Measurements from ENCODE around the gene STIM1. TPM values are rescaled to one million over a fixed set of nuclear protein-coding genes. Genes with fewer than 3 reads are reported as not detected.
"Not testable (repeated sequence)": the region's sequence is repeated elsewhere in the genome, so short reads cannot be mapped to it uniquely, and the experiment has no call there.

Gene STIM1
- total RNA-seq, 2 donors from 2014 or later, result 115 to 125 TPM

DNA sequence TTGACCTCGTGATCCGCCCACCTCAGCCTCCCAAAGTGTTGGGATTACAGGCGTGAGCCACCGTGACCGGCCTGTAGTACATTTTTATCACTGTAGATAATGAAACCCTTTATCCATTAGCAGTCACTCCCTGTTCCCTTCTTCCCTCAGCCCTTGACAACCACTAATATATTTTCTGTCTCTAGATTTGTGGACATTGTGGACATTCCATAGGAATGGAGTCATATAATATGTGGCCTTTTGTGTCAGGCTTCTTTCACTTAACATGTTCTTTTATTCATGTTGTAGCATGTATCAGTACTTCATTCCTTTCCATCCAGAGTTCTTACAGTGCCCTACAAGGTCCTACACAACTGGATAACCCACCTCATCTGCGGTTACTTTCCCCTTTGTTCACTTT is 269.7 kb downstream of the STIM1 start:
- DNase-seq, result no peak
- Mint-ChIP-seq H3K4me1 (peaks cover 5% of the 10 kb centered on the region), H3K27me3 (no peaks in the 10 kb centered on the region), H3K4me3 (no peak overlapping the region), H3K27ac (no peak overlapping the region), H3K36me3 (ENCODE audit: low read depth) (peaks cover 25% of the 10 kb centered on the region)
- ATAC-seq, result no peak
- no peaks in the 10 kb centered on the region for H3K9me3 ChIP-seq (ENCODE audit: control insufficient read depth, low read length, poor library complexity, severe bottlenecking)

DNA sequence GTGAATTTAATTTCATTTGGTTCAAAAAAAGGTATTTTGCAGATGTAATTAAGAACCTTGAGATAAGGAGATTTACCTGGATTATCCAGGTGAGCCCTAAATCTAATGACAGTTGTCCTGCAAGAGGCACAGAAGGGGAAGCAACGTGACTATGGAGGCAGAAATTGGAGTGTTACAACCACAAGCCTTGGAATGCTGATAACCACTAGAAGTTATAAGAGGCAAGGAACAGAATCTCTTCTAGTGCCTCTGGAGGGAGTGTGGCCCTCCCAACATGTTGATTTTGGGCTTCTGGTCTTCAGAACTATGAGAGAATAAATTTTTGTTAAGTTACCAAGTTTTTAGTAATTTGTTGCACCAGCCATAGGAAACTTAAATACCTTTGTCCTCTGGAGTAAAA is 271.9 kb downstream of the STIM1 start:
- DNase-seq (no peak), ATAC-seq (no peak)
- no peak overlapping the region for H3K4me3 Mint-ChIP-seq
- H3K27ac Mint-ChIP-seq, result peak overlapping the region; percentile 16
- H3K27me3 Mint-ChIP-seq, result no peaks in the 10 kb centered on the region
- H3K36me3 Mint-ChIP-seq (ENCODE audit: low read depth), result peaks cover 20% of the 10 kb centered on the region
- H3K4me1 Mint-ChIP-seq, result peaks cover 5% of the 10 kb centered on the region
- no peaks in the 10 kb centered on the region for H3K9me3 ChIP-seq (ENCODE audit: control insufficient read depth, low read length, poor library complexity, severe bottlenecking)

DNA sequence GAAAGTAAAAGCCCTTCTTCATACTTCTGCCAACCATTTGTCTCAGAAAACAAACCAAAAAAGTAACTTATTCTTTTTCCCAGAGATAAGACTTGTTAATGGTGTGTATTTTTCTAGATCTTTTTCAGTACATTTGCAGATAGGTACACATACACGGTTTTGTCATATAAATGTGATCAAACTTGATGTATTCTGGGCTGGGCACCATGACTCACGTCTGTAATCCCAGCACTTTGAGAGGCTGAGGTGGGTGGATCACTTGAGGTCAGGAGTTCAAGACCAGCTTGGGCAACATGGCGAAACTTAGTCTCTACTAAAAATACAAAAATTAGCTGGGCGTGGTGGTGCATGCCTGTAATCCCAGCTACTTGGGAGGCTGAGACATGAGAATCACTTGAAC is 274.8 kb downstream of the STIM1 start:
- H3K4me1 Mint-ChIP-seq, H3K27ac Mint-ChIP-seq: not testable (repeated sequence)

DNA sequence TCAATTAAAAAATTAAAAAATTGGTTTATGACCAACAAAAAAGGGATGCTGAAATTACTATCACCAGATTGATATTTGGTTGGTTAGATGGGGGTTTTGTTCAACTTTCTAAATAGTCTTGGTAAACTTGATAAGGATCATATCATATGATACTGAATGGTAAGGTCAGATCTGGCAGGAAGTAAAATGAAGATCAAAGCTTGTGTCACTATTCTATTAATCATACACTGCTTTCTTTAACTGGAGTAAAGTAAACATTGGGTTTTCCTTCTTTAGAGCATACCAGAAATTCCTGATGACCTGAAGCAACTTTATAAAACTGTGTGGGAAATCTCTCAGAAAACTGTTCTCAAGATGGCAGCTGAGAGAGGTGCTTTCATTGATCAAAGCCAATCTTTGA is 279.3 kb downstream of the STIM1 start:
- Mint-ChIP-seq H3K27me3 (no peaks in the 10 kb centered on the region), H3K27ac (no peak overlapping the region), H3K4me1 (no peaks in the 10 kb centered on the region), H3K36me3 (ENCODE audit: low read depth) (peaks cover 9% of the 10 kb centered on the region), H3K4me3 (no peak overlapping the region)
- ATAC-seq (no peak), DNase-seq (no peak)
- no peaks in the 10 kb centered on the region for H3K9me3 ChIP-seq (ENCODE audit: control insufficient read depth, low read length, poor library complexity, severe bottlenecking)

More for the DNA sequence above, 274.8 kb downstream of the STIM1 start:
- not testable (repeated sequence) for DNase-seq; H3K4me3 Mint-ChIP-seq; H3K27me3 Mint-ChIP-seq; ATAC-seq; H3K9me3 ChIP-seq (ENCODE audit: control insufficient read depth, low read length, poor library complexity, severe bottlenecking); H3K36me3 Mint-ChIP-seq (ENCODE audit: low read depth)

DNA sequence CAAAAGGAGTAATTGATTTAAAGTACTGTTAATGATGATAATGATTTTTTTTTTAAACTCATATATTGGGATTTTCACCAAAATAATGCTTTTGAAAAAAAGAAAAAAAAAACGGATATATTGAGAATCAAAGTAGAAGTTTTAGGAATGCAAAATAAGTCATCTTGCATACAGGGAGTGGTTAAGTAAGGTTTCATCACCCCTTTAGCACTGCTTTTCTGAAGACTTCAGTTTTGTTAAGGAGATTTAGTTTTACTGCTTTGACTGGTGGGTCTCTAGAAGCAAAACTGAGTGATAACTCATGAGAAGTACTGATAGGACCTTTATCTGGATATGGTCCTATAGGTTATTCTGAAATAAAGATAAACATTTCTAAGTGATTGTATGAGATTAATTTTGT is 283.0 kb downstream of the STIM1 start:
- H3K9me3 ChIP-seq (ENCODE audit: control insufficient read depth, low read length, poor library complexity, severe bottlenecking), result peaks cover 4% of the 10 kb centered on the region
- DNase-seq (no peak), ATAC-seq (no peak)
- no peaks in the 10 kb centered on the region for H3K4me1 Mint-ChIP-seq
- H3K4me3 Mint-ChIP-seq, result no peak overlapping the region
- no peak overlapping the region for H3K27ac Mint-ChIP-seq
- H3K27me3 Mint-ChIP-seq, result no peaks in the 10 kb centered on the region
- H3K36me3 Mint-ChIP-seq (ENCODE audit: low read depth), result peaks cover 12% of the 10 kb centered on the region

DNA sequence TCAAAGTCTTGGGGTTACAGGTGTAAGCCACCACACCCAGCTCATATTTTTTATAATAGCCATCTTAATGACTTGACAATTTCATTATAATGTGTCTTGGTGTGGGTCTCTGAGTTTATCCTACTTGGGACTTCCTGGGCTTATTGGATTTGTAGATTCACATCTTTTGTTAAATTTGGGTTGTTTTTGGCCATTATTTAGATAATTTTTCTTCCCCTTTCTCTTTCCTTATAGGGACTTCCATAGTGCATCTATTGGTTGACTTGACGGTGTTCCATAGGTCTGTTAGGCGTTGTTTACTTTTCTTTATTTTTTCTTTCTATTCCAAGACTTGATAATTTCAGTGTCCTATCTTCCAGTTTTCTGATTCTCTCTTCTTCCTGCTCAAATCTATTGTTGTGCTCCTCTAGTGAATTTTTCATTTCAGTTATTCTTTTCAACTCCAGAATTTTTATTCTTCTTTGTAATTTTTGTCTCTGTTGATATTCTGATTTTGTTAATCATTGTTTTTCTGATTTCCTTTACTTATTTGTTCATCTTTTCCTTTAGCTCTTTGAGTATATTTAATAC is 284.7 kb downstream of the STIM1 start:
- ATAC-seq (no peak), DNase-seq (no peak)
- H3K4me1 Mint-ChIP-seq, result no peaks in the 10 kb centered on the region
- H3K9me3 ChIP-seq (ENCODE audit: control insufficient read depth, low read length, poor library complexity, severe bottlenecking), result peaks cover 4% of the 10 kb centered on the region
- H3K27me3 Mint-ChIP-seq, result no peaks in the 10 kb centered on the region
- H3K27ac Mint-ChIP-seq, result no peak overlapping the region
- no peak overlapping the region for H3K4me3 Mint-ChIP-seq
- H3K36me3 Mint-ChIP-seq (ENCODE audit: low read depth), result peaks cover 12% of the 10 kb centered on the region

Other genes with a start within 250 kb of the STIM1 start
- gene ART5, start 213.7 kb upstream of the STIM1 start, total RNA-seq, result not detected
- not detected for gene ART1, start 210.5 kb upstream of the STIM1 start, total RNA-seq
- 1 to 10 TPM in 1 of 2 donors, under 1 TPM in 1; 0.82 to 1.2 TPM for gene CHRNA10, start 184.3 kb upstream of the STIM1 start, total RNA-seq
- gene NUP98, start 58.1 kb upstream of the STIM1 start, total RNA-seq, result 100 to 1,000 TPM; 120 to 128 TPM
- 10 to 100 TPM; 17.8 to 19.3 TPM for gene PGAP2, start 47.1 kb upstream of the STIM1 start, total RNA-seq
- 100 to 1,000 TPM; 114 to 123 TPM for gene RHOG, start 14.7 kb upstream of the STIM1 start, total RNA-seq
- gene RRM1, start 239.1 kb downstream of the STIM1 start, total RNA-seq, result 10 to 100 TPM; 54.9 to 66.5 TPM